NCI-H2171 treated with DMSO at 0.1 percent for 48 hours (cell line): ENCODE measurements around the gene ATF1.
"Not testable (repeated sequence)": the region's sequence is repeated elsewhere in the genome, so short reads cannot be mapped to it uniquely, and the experiment has no call there.

ENCODE experiments used
- DNase-seq: peaks from one replicate; lab custom pipeline; 2025; lab: John Stamatoyannopoulos, UW

ATF1 gene

GRCh38 chr12:50862316-50862715, 98.4 kb downstream of the ATF1 start:
- no peak for DNase-seq

GRCh38 chr12:50865266-50865665, 101.4 kb downstream of the ATF1 start:
- DNase-seq = no peak

DNA sequence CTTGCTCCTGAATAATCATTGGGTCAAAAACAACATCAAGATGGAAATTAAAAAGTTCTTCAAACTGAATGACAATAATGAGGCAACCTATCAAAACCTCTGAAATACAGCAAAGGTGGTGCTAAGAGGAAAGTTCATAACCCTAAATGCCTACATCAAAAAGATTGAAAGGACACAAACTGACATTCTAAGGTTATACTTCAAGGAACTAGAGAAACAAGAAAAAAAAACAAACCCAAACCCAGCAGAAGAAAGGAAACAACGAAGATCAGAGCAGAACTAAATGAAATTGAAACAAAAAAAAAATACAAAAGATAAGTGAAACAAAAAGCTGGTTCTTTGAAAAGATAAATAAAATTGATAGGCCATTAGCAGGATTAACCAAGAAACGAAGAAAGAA, 105.0 kb downstream of the ATF1 start:
- not testable (repeated sequence) for DNase-seq
